Adrenal gland (tissue), 12 donors: ENCODE data around the gene KEAP1. TPM values are rescaled to one million over a fixed set of nuclear protein-coding genes. Genes with fewer than 3 reads are reported as not detected.
"Not testable (repeated sequence)": the region's sequence is repeated elsewhere in the genome, so short reads cannot be mapped to it uniquely, and the experiment has no call there.

ENCODE experiments used
- DNase-seq, 7 donors: peaks; one replicate each; pipeline ENCODE4 v3.0.0-alpha.2; 2019 to 2020
- H3K27ac ChIP-seq, 5 donors: fragments of 200-600 bp; sonication (generic) in 4 of 5; 1 replicate in 3 of 5; 2 replicates in 2 of 5; pipeline versions ENCODE4 v1.5.1 to v1.8.0; 2016 to 2020; ENCODE audit warnings: mild to moderate bottlenecking in 1 of 5
- H3K27me3 ChIP-seq: fragments of 200-600 bp; 2 replicates; pipeline ENCODE4 v1.8.0; 2021
- H3K36me3 ChIP-seq, 2 donors: fragments of 200-600 bp; replicated peaks in 1 of 2; 1 replicate in 1 of 2; 2 replicates in 1 of 2; pipeline versions ENCODE4 v1.5.1 to v1.8.0; 2018 to 2022
- H3K4me1 ChIP-seq, 2 donors: fragments of 200-600 bp; replicated peaks in 1 of 2; 1 replicate in 1 of 2; 2 replicates in 1 of 2; pipeline versions ENCODE4 v1.5.1 to v1.8.0; 2018 to 2021
- H3K4me3 ChIP-seq, 4 donors: fragments of 200-600 bp; sonication (generic) in 3 of 4; one replicate each; pipeline ENCODE4 v1.5.1; 2016 to 2018
- H3K9me3 ChIP-seq, 3 donors: fragments of 200-600 bp; sonication (generic) in 1 of 3; replicated peaks in 1 of 3; 1 replicate in 2 of 3; 2 replicates in 1 of 3; pipeline versions ENCODE4 v1.5.1 to v1.8.0; 2016 to 2021
- POLR2A ChIP-seq, 2 donors: fragments of 450-650 bp; IDR thresholded peaks; one replicate each; pipeline ENCODE4 v1.6.1; 2017; ENCODE audit warnings: antibody characterized with exemption in 2 of 2, mild to moderate bottlenecking in 2 of 2, moderate library complexity in 1 of 2
- WGBS, 4 donors: extraction: QIAGEN DNeasy Blood & Tissue Kit in 2 of 4; methylation state at CpG; one replicate each; pipeline versions ENCODE4 v1.1.5 to v1.1.7; 2013 to 2017; 5-methylcytosine and 5-hydroxymethylcytosine counted together
- intact Hi-C, 2 donors: fragments of 100-400 bp; cut with DNase I; formaldehyde crosslinking; loops; one replicate each; pipeline versions ENCODE4 v1.14.1 to v1.15.0; 2022 to 2023
- polyA plus RNA-seq, 3 donors: library from polyadenylated mRNA; stranded (reverse); fragments of 200-250 nt in 2 of 3; fragments of 350-450 nt in 1 of 3; fragmentation: Illumina TruSeq in 1 of 3; extraction: RNeasy Lipid Tissue Mini Kit (QIAGEN cat#74804) in 1 of 3; gene quantifications; one replicate each; pipeline ENCODE4 v1.2.3, GENCODE V29; 2013 to 2014
- total RNA-seq, 9 donors: library from RNA; depleted of rRNA in 4 of 9; stranded (reverse); fragments of >200 nt in 4 of 9; fragments of 120-200 nt in 1 of 9; fragmentation: NEBNext Ultra II Directional in 1 of 9; extraction: Animal tissue kit (Norgen Biotek cat#: 25700) in 1 of 9; gene quantifications; one replicate each; pipeline versions ENCODE4 v1.1.0 to v1.2.4, GENCODE V29; 2013 to 2023
- TF ChIP-seq, protein P1 (sequence below), 6 experiments: fragments of 450-650 bp in 4 of 6; fragments of 200-600 bp in 2 of 6; sonication (generic) in 1 of 6; IDR thresholded peaks; 1 replicate in 5 of 6; 2 replicates in 1 of 6; pipeline versions ENCODE4 v1.5.1 to v1.8.0; 2016 to 2021; ENCODE audit warnings: antibody characterized with exemption in 6 of 6, mild to moderate bottlenecking in 2 of 6, moderate library complexity in 1 of 6
- donor health status: healthy with polysubstance abuse.
- donor health status: Bipolar disorder and iron deficiency.
- donor health status: DM: yes; HTN: yes; CAD: no.
- donor health status: DM: no; HTN: no; CAD: no.
- donor health status: DM: no; HTN: no; CAD: no.
- donor health status: DM: yes; HTN: yes; CAD: no.

The KEAP1 gene
- total and polyA plus RNA-seq, 12 donors, result 71.0 to 106 (median 77.2) TPM

DNA sequence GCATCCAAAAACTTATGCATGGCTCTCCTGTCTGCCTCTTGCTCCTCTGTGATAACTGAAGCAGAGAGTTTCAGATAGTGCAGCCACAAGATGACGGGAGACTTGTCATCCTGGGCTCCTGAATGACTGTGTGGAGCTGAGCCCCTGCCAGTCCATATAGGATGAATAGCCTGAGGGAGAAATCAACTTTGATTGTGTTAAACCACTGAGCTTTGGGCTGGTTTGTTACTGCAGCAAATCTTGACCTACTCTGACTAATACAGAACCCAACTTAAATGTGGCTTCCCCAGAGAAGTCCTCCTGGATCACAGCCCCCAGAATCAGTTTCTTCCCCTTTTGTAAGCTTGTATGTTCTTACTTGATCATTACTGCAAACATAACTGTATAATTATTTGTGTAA is 29.3 kb upstream of the KEAP1 start:
- H3K27me3 ChIP-seq, result no peaks in the 10 kb centered on the region
- 84 to 100% (median 100%) methylated on average over 1 of the region's 1 CpG; no CpG with 5 or more reads in 1 of the 4 donors for WGBS, 4 donors
- H3K9me3 ChIP-seq, result no peaks in the 10 kb centered on the region
- no peak overlapping the region for H3K4me3 ChIP-seq
- H3K36me3 ChIP-seq, result no peaks in the 10 kb centered on the region
- no peak for DNase-seq
- intact Hi-C loops, result no loop called here
- H3K4me1 ChIP-seq, result no peaks in the 10 kb centered on the region
- TF ChIP-seq, protein P1, sequence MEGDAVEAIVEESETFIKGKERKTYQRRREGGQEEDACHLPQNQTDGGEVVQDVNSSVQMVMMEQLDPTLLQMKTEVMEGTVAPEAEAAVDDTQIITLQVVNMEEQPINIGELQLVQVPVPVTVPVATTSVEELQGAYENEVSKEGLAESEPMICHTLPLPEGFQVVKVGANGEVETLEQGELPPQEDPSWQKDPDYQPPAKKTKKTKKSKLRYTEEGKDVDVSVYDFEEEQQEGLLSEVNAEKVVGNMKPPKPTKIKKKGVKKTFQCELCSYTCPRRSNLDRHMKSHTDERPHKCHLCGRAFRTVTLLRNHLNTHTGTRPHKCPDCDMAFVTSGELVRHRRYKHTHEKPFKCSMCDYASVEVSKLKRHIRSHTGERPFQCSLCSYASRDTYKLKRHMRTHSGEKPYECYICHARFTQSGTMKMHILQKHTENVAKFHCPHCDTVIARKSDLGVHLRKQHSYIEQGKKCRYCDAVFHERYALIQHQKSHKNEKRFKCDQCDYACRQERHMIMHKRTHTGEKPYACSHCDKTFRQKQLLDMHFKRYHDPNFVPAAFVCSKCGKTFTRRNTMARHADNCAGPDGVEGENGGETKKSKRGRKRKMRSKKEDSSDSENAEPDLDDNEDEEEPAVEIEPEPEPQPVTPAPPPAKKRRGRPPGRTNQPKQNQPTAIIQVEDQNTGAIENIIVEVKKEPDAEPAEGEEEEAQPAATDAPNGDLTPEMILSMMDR (IDR thresholded peaks at IDR 0.05), result no peak
- no peak for TF ChIP-seq POLR2A (IDR thresholded peaks at IDR 0.05)
- no peak overlapping the region for H3K27ac ChIP-seq

DNA sequence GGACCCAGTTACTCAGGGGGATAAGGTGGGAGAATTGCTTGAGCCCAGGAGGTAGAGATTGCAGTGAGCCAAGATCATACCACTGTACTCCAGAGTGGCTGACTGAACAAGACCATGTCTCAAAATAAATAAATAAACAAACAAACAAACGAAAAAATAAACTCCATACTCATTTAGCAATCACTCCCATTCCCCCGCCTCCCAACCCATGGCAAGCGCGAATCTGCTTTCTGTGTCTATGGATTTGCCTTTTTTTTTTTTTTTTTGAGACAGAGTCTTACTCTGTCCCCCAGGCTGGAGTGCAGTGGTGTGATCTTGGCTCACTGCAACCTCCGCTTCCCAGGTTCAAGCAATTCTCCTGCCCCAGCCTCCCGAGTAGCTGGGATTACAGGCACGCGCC is 23.7 kb upstream of the KEAP1 start:
- DNase-seq, intact Hi-C loops, H3K36me3 ChIP-seq, H3K27ac ChIP-seq, H3K4me1 ChIP-seq, H3K4me3 ChIP-seq, H3K9me3 ChIP-seq, H3K27me3 ChIP-seq: not testable (repeated sequence)
- 63 to 79% (median 69%) methylated on average over 8 of the region's 8 CpGs for WGBS, 4 donors

DNA sequence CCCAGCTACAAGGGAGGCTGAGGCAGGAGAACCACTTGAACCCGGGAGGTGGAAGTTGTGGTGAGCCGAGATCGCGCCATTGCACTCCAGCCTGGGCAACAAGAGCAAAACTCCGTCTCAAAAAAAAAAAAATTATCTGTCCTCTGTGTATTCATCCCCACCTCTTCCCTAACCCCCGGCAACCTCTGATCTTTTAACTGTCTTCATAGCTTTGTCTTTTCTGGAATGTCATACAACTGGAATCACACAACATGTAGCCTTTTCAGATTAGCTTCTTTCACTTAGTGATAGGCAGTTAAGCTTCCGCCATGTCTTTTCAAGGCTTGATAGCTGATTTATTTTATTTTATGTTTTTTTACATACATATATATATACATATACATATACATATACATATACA is 22.5 kb upstream of the KEAP1 start:
- Histone ChIP-seq H3K27me3 (no peaks in the 10 kb centered on the region), H3K36me3 (no peaks in the 10 kb centered on the region), H3K27ac (no peak overlapping the region), H3K4me1 (no peaks in the 10 kb centered on the region), H3K9me3 (no peaks in the 10 kb centered on the region), H3K4me3 (no peak overlapping the region)
- DNase-seq, result no peak
- TF ChIP-seq, protein P1 (IDR thresholded peaks at IDR 0.05), result no peak
- WGBS, 4 donors, result 85 to 92% (median 88%) methylated on average over 7 of the region's 7 CpGs
- intact Hi-C loops, result no loop called here

DNA sequence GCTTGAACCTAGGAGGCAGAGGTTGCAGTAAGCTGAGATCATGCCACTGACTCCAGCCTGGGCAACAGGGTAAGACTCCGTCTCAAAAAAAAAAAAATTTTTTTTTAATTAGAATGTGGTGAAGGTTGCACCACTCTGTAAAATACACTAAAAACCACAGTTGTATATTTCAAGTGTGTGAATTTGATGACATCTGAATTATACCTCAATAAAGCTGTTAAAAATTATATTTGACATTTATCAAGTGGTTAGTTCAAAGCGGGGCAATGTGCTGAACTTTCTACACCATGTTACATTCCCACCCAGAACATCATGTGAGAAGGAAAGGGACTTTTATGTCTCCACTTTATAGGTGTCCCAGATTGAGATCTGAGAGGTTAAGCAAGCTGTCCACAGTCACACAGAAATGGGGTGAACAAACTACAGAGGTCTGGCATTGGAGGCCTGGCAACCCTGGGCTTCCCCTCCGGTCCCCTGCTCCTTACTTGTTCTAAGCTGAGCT is 20.0 kb upstream of the KEAP1 start:
- Histone ChIP-seq H3K36me3 (no peaks in the 10 kb centered on the region), H3K4me1 (peaks cover 0 to 4% of the 10 kb centered on the region in 2 donors), H3K27ac (no peak overlapping the region), H3K27me3 (peaks cover 8% of the 10 kb centered on the region), H3K4me3 (no peak overlapping the region), H3K9me3 (no peaks in the 10 kb centered on the region)
- 68 to 85% (median 82%) methylated on average over 3 of the region's 3 CpGs for WGBS, 4 donors
- DNase-seq, result no peak
- no peak for TF ChIP-seq POLR2A (IDR thresholded peaks at IDR 0.05)
- TF ChIP-seq, protein P1 (IDR thresholded peaks at IDR 0.05), result no peak
- intact Hi-C loops, result no loop called here

DNA sequence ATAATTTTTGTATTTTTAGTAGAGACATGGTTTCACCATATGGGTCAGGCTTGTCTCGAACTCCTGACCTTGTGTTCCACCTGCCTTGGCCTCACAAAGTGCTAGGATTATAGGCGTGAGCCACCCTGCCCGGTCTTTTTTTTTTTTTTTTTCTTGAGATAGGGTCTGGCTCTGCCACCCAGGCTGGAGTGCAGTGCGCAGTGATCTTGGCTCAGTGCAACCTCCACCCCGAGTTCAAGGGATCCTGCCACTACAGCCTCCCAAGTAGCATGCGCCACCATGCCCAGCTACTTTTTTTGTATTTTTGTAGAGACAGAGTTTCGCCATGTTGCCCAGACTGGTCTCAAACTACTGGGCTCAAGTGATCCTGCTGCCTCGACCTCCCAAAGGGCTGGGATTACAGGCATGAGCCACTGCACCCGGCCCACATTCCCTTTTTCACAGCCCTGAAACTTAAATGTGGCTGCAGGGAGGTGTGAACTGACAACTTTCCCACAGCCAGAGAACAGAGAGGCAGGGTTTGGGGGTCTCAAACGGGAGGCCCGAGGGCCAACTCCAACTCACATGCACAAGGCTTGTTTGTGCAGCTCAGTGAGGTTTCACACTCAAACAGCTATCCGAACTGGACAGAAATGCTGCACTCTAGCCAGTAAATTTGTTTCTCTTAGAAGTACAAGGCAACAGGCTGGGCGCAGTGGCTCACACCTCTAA is 18.5 kb upstream of the KEAP1 start:
- intact Hi-C loops, result no loop called here
- Histone ChIP-seq H3K27me3 (peaks cover 18% of the 10 kb centered on the region), H3K9me3 (no peaks in the 10 kb centered on the region), H3K36me3 (no peaks in the 10 kb centered on the region), H3K4me3 (no peak overlapping the region), H3K4me1 (peaks cover 13 to 17% of the 10 kb centered on the region in 2 donors), H3K27ac (no peak overlapping the region)
- no peak for DNase-seq
- 76 to 80% (median 77%) methylated on average over 10 to 13 of the region's 13 CpGs for WGBS, 4 donors
- TF ChIP-seq POLR2A (IDR thresholded peaks at IDR 0.05), result no peak
- TF ChIP-seq, protein P1 (IDR thresholded peaks at IDR 0.05), result no peak
